PC-9 (cell line): ENCODE measurements around the gene FHAD1.

Source experiments
- EZH2 ChIP-seq: fragments of 200-600 bp; sonication (generic); IDR thresholded peaks from 2 replicates; pipeline ENCODE4 v1.8.0; 2017; ENCODE audit warnings: antibody characterized with exemption, low read depth
- TF ChIP-seq, protein P1 (sequence below): fragments of 200-600 bp; sonication (generic); conservative IDR thresholded peaks from 2 replicates; pipeline ENCODE4 v1.6.1; 2017; ENCODE audit warnings: mixed run types, antibody characterized with exemption, mild to moderate bottlenecking, moderate library complexity

DNA sequence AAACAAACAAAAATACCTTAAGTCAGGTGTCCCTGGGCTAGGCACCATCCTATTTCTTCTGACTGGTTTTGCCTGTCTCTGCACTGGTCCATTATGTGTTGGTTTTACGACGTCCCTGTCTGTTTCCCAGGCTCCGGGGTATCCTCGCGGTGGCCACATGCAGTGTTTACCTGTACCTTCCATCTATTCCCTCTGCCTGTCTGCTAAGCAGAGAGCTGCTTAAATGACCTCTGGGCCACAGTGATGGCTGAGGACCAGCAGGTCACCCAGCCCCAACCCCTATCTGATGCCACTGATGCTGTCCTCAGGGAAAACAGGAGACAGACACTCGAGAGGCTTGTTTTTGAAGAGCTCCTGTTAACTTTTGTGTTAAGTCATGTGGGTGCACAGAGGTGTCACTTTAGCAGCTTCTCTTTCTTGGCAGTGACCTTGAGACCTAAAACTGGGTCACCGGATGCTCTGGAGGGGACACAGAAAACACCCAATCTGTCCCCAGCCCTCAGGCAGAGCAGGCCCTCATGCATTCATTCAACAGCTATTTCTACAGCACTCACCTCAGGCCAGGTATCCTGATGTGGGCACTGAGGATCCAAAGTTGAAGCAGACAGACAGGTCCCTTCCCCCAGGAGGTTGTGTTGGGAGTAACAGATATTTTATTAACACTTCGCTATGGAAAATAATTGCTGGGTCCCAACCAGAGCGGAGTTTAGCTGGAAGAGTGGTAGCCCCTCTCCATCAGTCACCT lies 158.3 kb downstream of the FHAD1 start:
- TF ChIP-seq, protein P1, sequence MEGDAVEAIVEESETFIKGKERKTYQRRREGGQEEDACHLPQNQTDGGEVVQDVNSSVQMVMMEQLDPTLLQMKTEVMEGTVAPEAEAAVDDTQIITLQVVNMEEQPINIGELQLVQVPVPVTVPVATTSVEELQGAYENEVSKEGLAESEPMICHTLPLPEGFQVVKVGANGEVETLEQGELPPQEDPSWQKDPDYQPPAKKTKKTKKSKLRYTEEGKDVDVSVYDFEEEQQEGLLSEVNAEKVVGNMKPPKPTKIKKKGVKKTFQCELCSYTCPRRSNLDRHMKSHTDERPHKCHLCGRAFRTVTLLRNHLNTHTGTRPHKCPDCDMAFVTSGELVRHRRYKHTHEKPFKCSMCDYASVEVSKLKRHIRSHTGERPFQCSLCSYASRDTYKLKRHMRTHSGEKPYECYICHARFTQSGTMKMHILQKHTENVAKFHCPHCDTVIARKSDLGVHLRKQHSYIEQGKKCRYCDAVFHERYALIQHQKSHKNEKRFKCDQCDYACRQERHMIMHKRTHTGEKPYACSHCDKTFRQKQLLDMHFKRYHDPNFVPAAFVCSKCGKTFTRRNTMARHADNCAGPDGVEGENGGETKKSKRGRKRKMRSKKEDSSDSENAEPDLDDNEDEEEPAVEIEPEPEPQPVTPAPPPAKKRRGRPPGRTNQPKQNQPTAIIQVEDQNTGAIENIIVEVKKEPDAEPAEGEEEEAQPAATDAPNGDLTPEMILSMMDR: no peak
- no peak for TF ChIP-seq EZH2
